Measurements from ENCODE around the gene GLRX2.

- TF ChIP-seq CTCF (conservative IDR thresholded peaks at IDR 0.05; ENCODE audit: low read depth, low read length) (no peak), EZH2 (IDR thresholded peaks at IDR 0.05; ENCODE audit: borderline replicate concordance, low read depth, low read length, poor library complexity, severe bottlenecking) (no peak)
These were observed 27.2 kb downstream of the GLRX2 start for GRCh38 chr1:193077991-193078390.
